ENCODE data around the gene KPNA6. TPM values are rescaled to one million over a fixed set of nuclear protein-coding genes. Genes with fewer than 3 reads are reported as not detected.
"Not testable (repeated sequence)": the region's sequence is repeated elsewhere in the genome, so short reads cannot be mapped to it uniquely, and the experiment has no call there.

Gene KPNA6
- total RNA-seq, 1 donor from 2014 or later, result 79.0 TPM

- peak overlapping the region; percentile 92 for H3K4me3 Mint-ChIP-seq (ENCODE audit: unreplicated experiment)
- H3K27me3 Mint-ChIP-seq (ENCODE audit: unreplicated experiment), result peaks cover 9% of the 10 kb centered on the region
- DNase-seq, result peak; percentile 98
- peaks cover 13% of the 10 kb centered on the region for H3K9me3 Mint-ChIP-seq (ENCODE audit: unreplicated experiment)
- H3K4me1 Mint-ChIP-seq (ENCODE audit: low read depth, unreplicated experiment), result peaks cover 23% of the 10 kb centered on the region
- peak overlapping the region; percentile 100 for H3K27ac Mint-ChIP-seq (ENCODE audit: unreplicated experiment)
- H3K36me3 Mint-ChIP-seq (ENCODE audit: unreplicated experiment), result peaks cover 5% of the 10 kb centered on the region
- TF ChIP-seq CTCF (IDR thresholded peaks at IDR 0.05; ENCODE audit: partially characterized antibody, unreplicated experiment), result peak; percentile 17
Observed at GRCh38 chr1:32073299-32074229, 34.3 kb upstream of the KPNA6 start.

GRCh38 chr1:32074841-32075240, 33.0 kb upstream of the KPNA6 start:
- Mint-ChIP-seq H3K36me3 (ENCODE audit: unreplicated experiment) (peaks cover 5% of the 10 kb centered on the region), H3K4me1 (ENCODE audit: low read depth, unreplicated experiment) (peaks cover 23% of the 10 kb centered on the region), H3K27ac (ENCODE audit: unreplicated experiment) (no peak overlapping the region), H3K9me3 (ENCODE audit: unreplicated experiment) (peaks cover 13% of the 10 kb centered on the region), H3K4me3 (ENCODE audit: unreplicated experiment) (peak overlapping the region; percentile 92), H3K27me3 (ENCODE audit: unreplicated experiment) (peaks cover 3% of the 10 kb centered on the region)
- DNase-seq, result no peak
- TF ChIP-seq CTCF (IDR thresholded peaks at IDR 0.05; ENCODE audit: partially characterized antibody, unreplicated experiment), result no peak

- H3K9me3 Mint-ChIP-seq (ENCODE audit: unreplicated experiment), result peaks cover 3% of the 10 kb centered on the region
- peaks cover 5% of the 10 kb centered on the region for H3K36me3 Mint-ChIP-seq (ENCODE audit: unreplicated experiment)
- peaks cover 18% of the 10 kb centered on the region for H3K4me1 Mint-ChIP-seq (ENCODE audit: low read depth, unreplicated experiment)
- peak overlapping the region; percentile 36 for H3K27ac Mint-ChIP-seq (ENCODE audit: unreplicated experiment)
- no peak for DNase-seq
- peak overlapping the region; percentile 37 for H3K4me3 Mint-ChIP-seq (ENCODE audit: unreplicated experiment)
- H3K27me3 Mint-ChIP-seq (ENCODE audit: unreplicated experiment), result peaks cover 3% of the 10 kb centered on the region
- TF ChIP-seq CTCF (IDR thresholded peaks at IDR 0.05; ENCODE audit: partially characterized antibody, unreplicated experiment), result no peak
Observed at GRCh38 chr1:32077451-32077850, 30.4 kb upstream of the KPNA6 start.

- peaks cover 5% of the 10 kb centered on the region for H3K4me1 Mint-ChIP-seq (ENCODE audit: low read depth, unreplicated experiment)
- no peaks in the 10 kb centered on the region for H3K36me3 Mint-ChIP-seq (ENCODE audit: unreplicated experiment)
- no peak for TF ChIP-seq CTCF (IDR thresholded peaks at IDR 0.05; ENCODE audit: partially characterized antibody, unreplicated experiment)
- H3K4me3 Mint-ChIP-seq (ENCODE audit: unreplicated experiment), result no peak overlapping the region
- peaks cover 2% of the 10 kb centered on the region for H3K9me3 Mint-ChIP-seq (ENCODE audit: unreplicated experiment)
- no peak overlapping the region for H3K27ac Mint-ChIP-seq (ENCODE audit: unreplicated experiment)
- H3K27me3 Mint-ChIP-seq (ENCODE audit: unreplicated experiment), result peaks cover 4% of the 10 kb centered on the region
- no peak for DNase-seq
Observed at GRCh38 chr1:32082022-32082421, 25.8 kb upstream of the KPNA6 start.

GRCh38 chr1:32086381-32086780, 21.5 kb upstream of the KPNA6 start:
- H3K9me3 Mint-ChIP-seq (ENCODE audit: unreplicated experiment), result not testable (repeated sequence)

More at GRCh38 chr1:32086381-32086780, 21.5 kb upstream of the KPNA6 start:
- H3K36me3 Mint-ChIP-seq (ENCODE audit: unreplicated experiment); DNase-seq; H3K4me1 Mint-ChIP-seq (ENCODE audit: low read depth, unreplicated experiment); H3K4me3 Mint-ChIP-seq (ENCODE audit: unreplicated experiment); H3K27ac Mint-ChIP-seq (ENCODE audit: unreplicated experiment); H3K27me3 Mint-ChIP-seq (ENCODE audit: unreplicated experiment): not testable (repeated sequence)
